Measurements from ENCODE around the gene COA1.
"Not testable (repeated sequence)": the region's sequence is repeated elsewhere in the genome, so short reads cannot be mapped to it uniquely, and the experiment has no call there.

The COA1 gene

GRCh38 chr7:43628431-43628830 is 100.9 kb downstream of the COA1 start:
- Histone ChIP-seq H3K27me3 (ENCODE audit: insufficient read depth, low read depth, severe bottlenecking) (no peaks in the 10 kb centered on the region), H3K27ac (no peak overlapping the region), H3K4me3 (ENCODE audit: low read depth, low read length) (no peak overlapping the region), H3K36me3 (peaks cover 26% of the 10 kb centered on the region), H3K9me3 (ENCODE audit: severe bottlenecking) (no peaks in the 10 kb centered on the region)
- TF ChIP-seq CTCF (IDR thresholded peaks at IDR 0.05; ENCODE audit: low read depth, low read length) = no peak
- DNase-seq = no peak

- H3K9me3 ChIP-seq (ENCODE audit: severe bottlenecking); DNase-seq; H3K27me3 ChIP-seq (ENCODE audit: insufficient read depth, low read depth, severe bottlenecking); H3K4me3 ChIP-seq (ENCODE audit: low read depth, low read length); H3K27ac ChIP-seq: not testable (repeated sequence)
- H3K36me3 ChIP-seq = peaks cover 20% of the 10 kb centered on the region
These were observed 101.5 kb downstream of the COA1 start for GRCh38 chr7:43627798-43628197.

GRCh38 chr7:43626695-43627094 is 102.6 kb downstream of the COA1 start:
- H3K27ac ChIP-seq = no peak overlapping the region

GRCh38 chr7:43625980-43626379 is 103.3 kb downstream of the COA1 start:
- TF ChIP-seq CTCF (IDR thresholded peaks at IDR 0.05; ENCODE audit: low read depth, low read length) = no peak
- H3K27me3 ChIP-seq (ENCODE audit: insufficient read depth, low read depth, severe bottlenecking) = no peaks in the 10 kb centered on the region
- H3K36me3 ChIP-seq = peaks cover 3% of the 10 kb centered on the region
- no peaks in the 10 kb centered on the region for H3K9me3 ChIP-seq (ENCODE audit: severe bottlenecking)
- no peak overlapping the region for H3K4me3 ChIP-seq (ENCODE audit: low read depth, low read length)
- no peak for DNase-seq
- no peak overlapping the region for H3K27ac ChIP-seq

More at GRCh38 chr7:43626695-43627094, 102.6 kb downstream of the COA1 start:
- H3K9me3 ChIP-seq (ENCODE audit: severe bottlenecking) = no peaks in the 10 kb centered on the region
- no peaks in the 10 kb centered on the region for H3K27me3 ChIP-seq (ENCODE audit: insufficient read depth, low read depth, severe bottlenecking)
- no peak for TF ChIP-seq CTCF (IDR thresholded peaks at IDR 0.05; ENCODE audit: low read depth, low read length)
- H3K36me3 ChIP-seq = peaks cover 10% of the 10 kb centered on the region
- DNase-seq = no peak
- H3K4me3 ChIP-seq (ENCODE audit: low read depth, low read length) = no peak overlapping the region

GRCh38 chr7:43625453-43625852 is 103.9 kb downstream of the COA1 start:
- no peak for DNase-seq
- no peaks in the 10 kb centered on the region for H3K9me3 ChIP-seq (ENCODE audit: severe bottlenecking)
- H3K4me3 ChIP-seq (ENCODE audit: low read depth, low read length) = no peak overlapping the region
- no peak overlapping the region for H3K27ac ChIP-seq
- peaks cover 1% of the 10 kb centered on the region for H3K36me3 ChIP-seq
- H3K27me3 ChIP-seq (ENCODE audit: insufficient read depth, low read depth, severe bottlenecking) = no peaks in the 10 kb centered on the region
- TF ChIP-seq CTCF (IDR thresholded peaks at IDR 0.05; ENCODE audit: low read depth, low read length) = no peak

- no peak for DNase-seq
- no peak overlapping the region for H3K27ac ChIP-seq
- H3K9me3 ChIP-seq (ENCODE audit: severe bottlenecking) = no peaks in the 10 kb centered on the region
- H3K4me3 ChIP-seq (ENCODE audit: low read depth, low read length) = no peak overlapping the region
- no peaks in the 10 kb centered on the region; the same call in none of the 2 replicates for H3K36me3 ChIP-seq
- no peaks in the 10 kb centered on the region for H3K27me3 ChIP-seq (ENCODE audit: insufficient read depth, low read depth, severe bottlenecking)
- no peak for TF ChIP-seq CTCF (IDR thresholded peaks at IDR 0.05; ENCODE audit: low read depth, low read length)
These were observed 105.2 kb downstream of the COA1 start for GRCh38 chr7:43624156-43624555.
